Measurements from ENCODE around the gene ZC3H10. TPM values are rescaled to one million over a fixed set of nuclear protein-coding genes. Genes with fewer than 3 reads are reported as not detected.
A peak's percentile ranks its signal among the peaks of the same experiment; 100 is the strongest.

ZC3H10 gene
- total and polyA plus RNA-seq, 4 experiments from 2014 or later: 0.27 to 19.6 (median 10.1) TPM

DNA sequence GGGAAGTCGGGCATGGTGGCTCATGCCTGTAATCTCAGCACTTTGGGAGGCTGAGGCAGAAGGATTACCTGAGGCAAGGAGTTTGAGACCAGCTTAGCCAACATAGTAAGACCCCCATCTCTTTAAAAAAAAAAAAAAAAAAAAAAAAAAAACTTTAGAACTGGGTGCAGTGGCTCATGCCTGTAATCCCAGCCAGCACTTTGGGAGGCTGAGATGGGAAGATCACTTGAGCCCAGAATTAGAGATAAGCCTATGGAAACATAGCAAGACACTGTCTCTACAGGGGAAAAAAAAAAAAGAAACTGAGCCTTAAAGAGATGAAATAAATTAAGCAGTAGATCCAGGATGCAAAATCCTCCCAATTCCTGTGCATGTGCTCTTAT is 15.4 kb upstream of the ZC3H10 start:
- H3K36me3 ChIP-seq (ENCODE audit: insufficient read depth, low read length): peaks cover 10% of the 10 kb centered on the region
- intact Hi-C loops (cut with micrococcal nuclease): loop anchor here (5.0 kb wide), 4 partner anchors 95 to 365 kb away; partner anchors contain the start of genes ORMDL2, PYM1 and SARNP
- no peak for DNase-seq
- Mint-ChIP-seq H3K36me3 (peaks cover 14 to 30% of the 10 kb centered on the region in 2 donors), H3K9me3 (no peaks in the 10 kb centered on the region), H3K4me3 (peak overlapping the region; percentile 89 to 99 (median 96)), H3K27me3 (peaks cover 0 to under 1% of the 10 kb centered on the region in 2 donors), H3K27ac (peak overlapping the region; percentile 97 to 100 (median 98)), H3K4me1 (peaks cover 34 to 62% (median 48%) of the 10 kb centered on the region in 4 donors)
- H3K4me3 ChIP-seq (ENCODE audit: low read length in 2 of 2): peak overlapping the region; percentile 62 to 90
- POLR2A ChIA-PET (ENCODE audit: partially characterized antibody): interaction anchor here (0.6 to 10.8 kb wide), 25 partner anchors 8 to 372 kb away, joined by 3 to 324 read pairs (median 8); partner anchors contain the start of genes DNAJC14, ERBB3, ESYT1 and GDF11
- H3K4me1 ChIP-seq (ENCODE audit: insufficient read depth, low read length): peaks cover 49% of the 10 kb centered on the region
- H3K9me3 ChIP-seq (ENCODE audit: control insufficient read depth in 1 of 2, low read length in 2 of 2): no peaks in the 10 kb centered on the region
- H3K27ac ChIP-seq (ENCODE audit: low read depth, low read length): peak overlapping the region; percentile 82
- CTCF ChIA-PET (ENCODE audit: partially characterized antibody): interaction anchor here (0.7 to 7.9 kb wide), 6 partner anchors 16 to 62 kb away, joined by 3 to 68 read pairs (median 16); partner anchors contain the start of genes ERBB3, RPL41 and ZC3H10
- no peaks in the 10 kb centered on the region for H3K27me3 ChIP-seq (ENCODE audit: insufficient read depth, low read length)

DNA sequence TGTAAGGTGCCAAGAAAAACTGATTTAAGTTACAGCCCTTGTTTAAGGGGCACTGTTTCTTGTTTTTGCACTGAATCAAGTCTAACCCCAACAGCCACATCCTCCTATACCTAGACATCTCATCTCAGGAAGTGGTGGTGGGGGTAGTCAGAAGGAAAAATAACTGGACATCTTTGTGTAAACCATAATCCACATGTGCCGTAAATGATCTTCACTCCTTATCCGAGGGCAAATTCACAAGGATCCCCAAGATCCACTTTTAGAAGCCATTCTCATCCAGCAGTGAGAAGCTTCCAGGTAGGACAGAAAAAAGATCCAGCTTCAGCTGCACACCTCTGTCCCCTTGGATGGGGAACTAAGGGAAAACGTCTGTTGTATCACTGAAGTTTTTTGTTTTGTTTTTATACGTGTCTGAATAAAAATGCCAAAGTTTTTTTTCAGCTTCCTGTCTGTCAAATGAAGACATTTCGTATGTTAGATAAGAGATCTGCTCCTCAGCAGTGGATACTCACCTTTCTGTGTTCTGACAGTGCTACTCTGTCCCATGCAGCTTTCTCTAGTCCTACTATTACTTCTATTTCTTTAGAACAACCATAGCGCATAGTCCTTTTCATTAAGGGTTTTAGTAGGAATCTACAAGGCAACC is 14.9 kb upstream of the ZC3H10 start:
- no peaks in the 10 kb centered on the region for H3K27me3 Mint-ChIP-seq
- DNase-seq: peak; percentile 44 to 58 (median 53)
- H3K36me3 Mint-ChIP-seq: peaks cover 18 to 33% of the 10 kb centered on the region in 2 donors
- peak overlapping the region; percentile 97 to 100 (median 98) for H3K27ac Mint-ChIP-seq
- ChIA-PET CTCF (ENCODE audit: partially characterized antibody) (interaction anchor here (1.0 to 7.9 kb wide), 9 partner anchors 12 to 129 kb away, joined by 3 to 68 read pairs (median 10); partner anchors contain the start of genes ERBB3, RAB5B, RPL41 and SMARCC2), POLR2A (ENCODE audit: partially characterized antibody) (interaction anchor here (0.6 to 10.8 kb wide), 34 partner anchors 8 to 584 kb away, joined by 3 to 324 read pairs (median 8); partner anchors contain the start of genes BLOC1S1, CNPY2, COQ10A and DNAJC14)
- no peaks in the 10 kb centered on the region for H3K9me3 Mint-ChIP-seq
- H3K27me3 ChIP-seq (ENCODE audit: insufficient read depth, low read length): no peaks in the 10 kb centered on the region
- H3K4me1 ChIP-seq (ENCODE audit: insufficient read depth, low read length): peaks cover 49% of the 10 kb centered on the region
- H3K4me1 Mint-ChIP-seq: peaks cover 34 to 62% (median 47%) of the 10 kb centered on the region in 4 donors
- intact Hi-C loops (cut with micrococcal nuclease): loop anchor here (5.0 kb wide), 4 partner anchors 96 to 366 kb away; partner anchors contain the start of genes ORMDL2, PYM1 and SARNP
- H3K9me3 ChIP-seq (ENCODE audit: control insufficient read depth in 1 of 2, low read length in 2 of 2): no peaks in the 10 kb centered on the region
- H3K36me3 ChIP-seq (ENCODE audit: insufficient read depth, low read length): peaks cover 15% of the 10 kb centered on the region
- H3K27ac ChIP-seq (ENCODE audit: low read depth, low read length): peak overlapping the region; percentile 82
- H3K4me3 ChIP-seq (ENCODE audit: low read length in 2 of 2): peak overlapping the region; percentile 62 to 90
- H3K4me3 Mint-ChIP-seq: peak overlapping the region; percentile 89 to 99 (median 96)

DNA sequence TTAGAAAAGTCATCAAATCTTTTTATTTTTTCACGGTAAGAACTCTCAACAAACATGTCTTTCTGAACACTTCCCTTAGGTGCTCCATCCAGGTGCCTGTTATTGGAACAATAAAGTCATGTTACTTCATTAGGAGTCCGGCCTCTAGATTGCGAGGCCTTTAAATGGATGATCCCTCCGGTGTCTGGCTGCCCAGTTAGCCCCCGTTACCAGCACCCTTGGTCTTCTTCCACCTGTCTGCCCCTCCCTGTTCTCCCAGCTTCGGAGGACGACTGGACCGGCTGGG is 14.3 kb upstream of the ZC3H10 start:
- POLR2A ChIA-PET (ENCODE audit: partially characterized antibody): interaction anchor here (0.6 to 10.8 kb wide), 47 partner anchors 8 to 584 kb away, joined by 3 to 324 read pairs (median 7); partner anchors contain the start of genes ATP5F1B, BLOC1S1, CNPY2 and COQ10A
- H3K9me3 ChIP-seq (ENCODE audit: control insufficient read depth in 1 of 2, low read length in 2 of 2): no peaks in the 10 kb centered on the region

DNA sequence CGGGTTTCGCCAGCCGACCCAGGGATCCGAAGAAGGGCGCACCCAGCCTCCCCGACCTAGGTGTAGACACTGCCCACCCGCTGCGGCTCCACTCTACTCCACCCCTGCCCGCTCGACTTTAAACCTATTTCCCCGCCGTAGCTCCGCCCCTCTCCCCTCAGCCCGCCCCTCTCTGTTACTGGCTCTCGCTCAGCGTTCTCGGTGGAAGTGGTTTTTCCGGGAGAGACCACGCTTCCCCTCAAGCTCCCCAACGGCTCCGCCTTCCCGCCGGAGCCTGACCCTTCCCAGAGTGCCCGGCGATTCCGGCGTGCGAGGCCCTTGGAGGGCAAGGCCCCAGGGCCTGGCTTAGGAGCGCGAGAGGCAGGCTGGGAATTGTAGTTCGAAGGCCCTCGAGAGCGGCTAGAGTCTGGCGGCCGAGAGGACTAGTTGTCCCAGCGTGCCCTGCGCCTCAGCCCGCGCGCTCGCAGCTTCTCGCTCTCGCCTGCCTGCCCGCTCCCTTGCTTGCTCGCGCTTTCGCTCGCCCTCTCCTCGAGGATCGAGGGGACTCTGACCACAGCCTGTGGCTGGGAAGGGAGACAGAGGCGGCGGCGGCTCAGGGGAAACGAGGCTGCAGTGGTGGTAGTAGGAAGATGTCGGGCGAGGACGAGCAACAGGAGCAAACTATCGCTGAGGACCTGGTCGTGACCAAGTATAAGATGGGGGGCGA is 13.8 kb upstream of the ZC3H10 start, which contains the start of gene PA2G4:
TSS of gene PA2G4 (plus strand) at position 451 of the 706 bp plus-strand sequence. CDS start at position 630, 179 bp downstream.
- H3K4me3 Mint-ChIP-seq: peak within 1 kb of the TSS; percentile 89 to 99 (median 96)
- H3K9me3 Mint-ChIP-seq: no peaks in the 10 kb centered on the region
- peaks cover 28 to 39% of the 10 kb centered on the region in 2 donors for H3K36me3 Mint-ChIP-seq
- peak within 1 kb of the TSS; percentile 97 to 100 (median 98) for H3K27ac Mint-ChIP-seq
- intact Hi-C loops (cut with micrococcal nuclease): loop anchor here (1.0 to 5.0 kb wide), 11 partner anchors 12 to 367 kb away; partner anchors contain the start of genes MYL6B, ORMDL2, PYM1 and RPL41
- peaks cover 34 to 62% (median 47%) of the 10 kb centered on the region in 4 donors for H3K4me1 Mint-ChIP-seq
- Histone ChIP-seq H3K36me3 (ENCODE audit: insufficient read depth, low read length) (peaks cover 25% of the 10 kb centered on the region), H3K27me3 (ENCODE audit: insufficient read depth, low read length) (no peaks in the 10 kb centered on the region), H3K27ac (ENCODE audit: low read depth, low read length) (peak within 1 kb of the TSS; percentile 82), H3K4me1 (ENCODE audit: insufficient read depth, low read length) (peaks cover 49% of the 10 kb centered on the region), H3K4me3 (ENCODE audit: low read length in 2 of 2) (peak within 1 kb of the TSS; percentile 62 to 90), H3K9me3 (ENCODE audit: control insufficient read depth in 1 of 2, low read length in 2 of 2) (no peaks in the 10 kb centered on the region)
- DNase-seq: peak; percentile 95 to 97 (median 96)
- no peaks in the 10 kb centered on the region for H3K27me3 Mint-ChIP-seq
- ChIA-PET POLR2A (ENCODE audit: partially characterized antibody) (interaction anchor here (0.6 to 10.8 kb wide), 44 partner anchors 9 to 583 kb away, joined by 3 to 324 read pairs (median 8); partner anchors contain the start of genes ATP5F1B, BLOC1S1, CNPY2 and COQ10A), CTCF (ENCODE audit: partially characterized antibody) (interaction anchor here (0.9 to 7.9 kb wide), 16 partner anchors 9 to 164 kb away, joined by 3 to 68 read pairs (median 7); partner anchors contain the start of genes ERBB3, ESYT1, RAB5B and RNF41)

More for the DNA sequence above, 14.3 kb upstream of the ZC3H10 start:
- Mint-ChIP-seq H3K4me1 (peaks cover 34 to 62% (median 47%) of the 10 kb centered on the region in 4 donors), H3K27ac (peak overlapping the region; percentile 97 to 100 (median 98)), H3K4me3 (peak overlapping the region; percentile 89 to 99 (median 96)), H3K27me3 (no peaks in the 10 kb centered on the region), H3K9me3 (no peaks in the 10 kb centered on the region), H3K36me3 (peaks cover 24 to 39% of the 10 kb centered on the region in 2 donors)
- Histone ChIP-seq H3K27me3 (ENCODE audit: insufficient read depth, low read length) (no peaks in the 10 kb centered on the region), H3K4me1 (ENCODE audit: insufficient read depth, low read length) (peaks cover 49% of the 10 kb centered on the region), H3K27ac (ENCODE audit: low read depth, low read length) (peak overlapping the region; percentile 82), H3K4me3 (ENCODE audit: low read length in 2 of 2) (peak overlapping the region; percentile 4 to 90), H3K36me3 (ENCODE audit: insufficient read depth, low read length) (peaks cover 21% of the 10 kb centered on the region)
- intact Hi-C loops (cut with micrococcal nuclease): loop anchor here (1.0 to 5.0 kb wide), 11 partner anchors 13 to 366 kb away; partner anchors contain the start of genes MYL6B, ORMDL2, PYM1 and RPL41
- CTCF ChIA-PET (ENCODE audit: partially characterized antibody): interaction anchor here (0.9 to 7.9 kb wide), 16 partner anchors 9 to 163 kb away, joined by 3 to 68 read pairs (median 7); partner anchors contain the start of genes ERBB3, ESYT1, RAB5B and RNF41
- DNase-seq: no peak

DNA sequence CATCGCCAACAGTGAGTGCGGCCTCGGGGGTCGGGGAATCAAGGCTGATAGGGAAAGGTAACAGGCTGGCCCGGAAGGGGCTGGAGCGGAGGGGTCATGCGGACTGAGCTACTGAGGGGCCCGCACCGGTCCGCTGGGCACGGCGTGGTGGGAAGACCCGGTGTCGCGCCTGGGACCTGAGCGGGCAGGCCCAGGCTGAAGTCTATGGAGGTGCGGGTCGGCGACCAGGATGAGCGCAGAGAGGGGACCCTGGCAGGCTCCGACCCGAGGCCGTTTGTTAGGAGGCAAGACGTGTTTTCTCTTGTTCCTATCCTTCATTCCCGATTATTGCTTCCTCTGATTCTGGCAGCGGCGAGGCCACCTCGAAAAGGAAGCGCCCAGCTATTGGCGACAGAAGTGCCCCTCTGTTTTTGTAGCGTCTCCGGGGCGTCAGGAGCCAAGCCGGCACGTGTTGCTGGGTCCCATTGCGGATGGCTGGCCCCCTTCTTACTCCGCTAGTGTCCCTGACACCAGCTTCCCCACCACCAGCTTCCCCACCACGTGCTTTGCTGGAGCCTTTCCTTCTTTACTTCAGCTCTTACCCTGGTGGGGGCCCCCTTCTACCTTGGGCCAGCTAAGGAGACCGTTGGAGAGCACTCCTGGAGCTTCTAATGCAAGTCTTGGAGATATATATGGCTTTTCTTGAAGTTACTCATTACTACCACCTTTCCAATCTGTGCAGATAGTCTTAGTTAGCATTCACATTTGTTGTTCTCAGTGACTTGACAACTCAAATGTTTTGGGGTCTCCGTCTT is 13.1 kb upstream of the ZC3H10 start:
- ChIA-PET CTCF (ENCODE audit: partially characterized antibody) (interaction anchor here (0.8 to 7.9 kb wide), 12 partner anchors 10 to 367 kb away, joined by 3 to 68 read pairs (median 7); partner anchors contain the start of genes ERBB3, ESYT1, RNF41 and RPL41), POLR2A (ENCODE audit: partially characterized antibody) (interaction anchor here (0.5 to 10.8 kb wide), 36 partner anchors 8 to 582 kb away, joined by 3 to 324 read pairs (median 8); partner anchors contain the start of genes ATP5F1B, CNPY2, COQ10A and ERBB3)
- H3K27ac Mint-ChIP-seq: peak overlapping the region; percentile 97 to 100 (median 98)
- H3K27me3 Mint-ChIP-seq: no peaks in the 10 kb centered on the region
- Histone ChIP-seq H3K4me1 (ENCODE audit: insufficient read depth, low read length) (peaks cover 49% of the 10 kb centered on the region), H3K36me3 (ENCODE audit: insufficient read depth, low read length) (peaks cover 33% of the 10 kb centered on the region), H3K4me3 (ENCODE audit: low read length in 2 of 2) (peak overlapping the region; percentile 25 to 90), H3K27ac (ENCODE audit: low read depth, low read length) (peak overlapping the region; percentile 82), H3K27me3 (ENCODE audit: insufficient read depth, low read length) (no peaks in the 10 kb centered on the region), H3K9me3 (ENCODE audit: control insufficient read depth in 1 of 2, low read length in 2 of 2) (no peaks in the 10 kb centered on the region)
- peaks cover 33 to 45% of the 10 kb centered on the region in 2 donors for H3K36me3 Mint-ChIP-seq
- H3K4me1 Mint-ChIP-seq: peaks cover 34 to 62% (median 47%) of the 10 kb centered on the region in 4 donors
- intact Hi-C loops (cut with micrococcal nuclease): loop anchor here (1.0 to 5.0 kb wide), 11 partner anchors 11 to 368 kb away; partner anchors contain the start of genes MYL6B, ORMDL2, PYM1 and RPL41
- peak overlapping the region; percentile 89 to 99 (median 96) for H3K4me3 Mint-ChIP-seq
- no peaks in the 10 kb centered on the region for H3K9me3 Mint-ChIP-seq
- no peak for DNase-seq

DNA sequence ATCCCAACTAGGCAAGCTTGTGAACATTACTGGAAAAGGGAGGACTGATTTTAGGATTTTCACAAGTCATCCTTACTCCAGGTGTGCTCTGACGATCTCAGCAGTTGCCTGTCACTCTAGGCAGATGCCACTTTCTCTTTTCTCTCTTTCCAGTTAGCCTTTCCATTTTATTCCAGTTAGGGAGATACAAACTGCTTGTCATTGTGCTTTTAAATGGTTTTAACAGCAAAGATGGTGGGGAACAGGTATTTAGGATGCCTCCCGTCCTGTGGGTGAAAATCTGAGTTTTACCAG is 12.5 kb upstream of the ZC3H10 start:
- peaks cover 38 to 49% of the 10 kb centered on the region in 2 donors for H3K36me3 Mint-ChIP-seq
- H3K27me3 Mint-ChIP-seq: no peaks in the 10 kb centered on the region
- peak overlapping the region; percentile 82 for H3K27ac ChIP-seq (ENCODE audit: low read depth, low read length)
- H3K27ac Mint-ChIP-seq: peak overlapping the region; percentile 78 to 99 (median 98)
- CTCF ChIA-PET (ENCODE audit: partially characterized antibody): interaction anchor here (0.8 to 7.9 kb wide), 7 partner anchors 13 to 368 kb away, joined by 3 to 68 read pairs (median 11); partner anchors contain the start of genes ERBB3, RNF41, RPL41 and SMARCC2
- H3K9me3 ChIP-seq (ENCODE audit: control insufficient read depth in 1 of 2, low read length in 2 of 2): no peaks in the 10 kb centered on the region
- H3K4me3 Mint-ChIP-seq: peak overlapping the region; percentile 89 to 99 (median 96)
- peak overlapping the region; percentile 25 to 90 for H3K4me3 ChIP-seq (ENCODE audit: low read length in 2 of 2)
- peaks cover 33 to 62% (median 47%) of the 10 kb centered on the region in 4 donors for H3K4me1 Mint-ChIP-seq
- intact Hi-C loops (cut with micrococcal nuclease): no loop called here
- H3K27me3 ChIP-seq (ENCODE audit: insufficient read depth, low read length): no peaks in the 10 kb centered on the region
- H3K9me3 Mint-ChIP-seq: no peaks in the 10 kb centered on the region
- peaks cover 49% of the 10 kb centered on the region for H3K4me1 ChIP-seq (ENCODE audit: insufficient read depth, low read length)
- peaks cover 38% of the 10 kb centered on the region for H3K36me3 ChIP-seq (ENCODE audit: insufficient read depth, low read length)
- DNase-seq: no peak
- POLR2A ChIA-PET (ENCODE audit: partially characterized antibody): interaction anchor here (0.5 to 10.8 kb wide), 12 partner anchors 8 to 132 kb away, joined by 3 to 324 read pairs (median 17); partner anchors contain the start of genes ERBB3, ESYT1, MYL6 and RAB5B

Measured in CD4-positive, alpha-beta memory T cell (primary cell).